ENCODE data around the gene NCAPG2. TPM values are rescaled to one million over a fixed set of nuclear protein-coding genes. Genes with fewer than 3 reads are reported as not detected.
"Not testable (repeated sequence)": the region's sequence is repeated elsewhere in the genome, so short reads cannot be mapped to it uniquely, and the experiment has no call there.

The NCAPG2 gene
- total RNA-seq, 2 experiments from 2014 or later = 145 to 149 TPM

- no peak for DNase-seq
- Mint-ChIP-seq H3K36me3 (peaks cover 47% of the 10 kb centered on the region), H3K4me3 (no peak overlapping the region), H3K9me3 (no peaks in the 10 kb centered on the region), H3K27ac (no peak overlapping the region), H3K27me3 (no peaks in the 10 kb centered on the region), H3K4me1 (ENCODE audit: low read depth) (peaks cover 2% of the 10 kb centered on the region)
- ChIA-PET CTCF (no interaction called here), POLR2A (no interaction called here)
- intact Hi-C loops (cut with micrococcal nuclease) = no loop called here
These were observed 22.1 kb downstream of the NCAPG2 start for GRCh38 chr7:158682456-158682855.

GRCh38 chr7:158680754-158681153 is 23.9 kb downstream of the NCAPG2 start:
- intact Hi-C loops (cut with micrococcal nuclease) = no loop called here
- peaks cover 8% of the 10 kb centered on the region for H3K4me1 Mint-ChIP-seq (ENCODE audit: low read depth)
- peaks cover 53% of the 10 kb centered on the region for H3K36me3 Mint-ChIP-seq
- H3K27me3 Mint-ChIP-seq = no peaks in the 10 kb centered on the region
- H3K27ac Mint-ChIP-seq = no peak overlapping the region
- H3K4me3 Mint-ChIP-seq = no peak overlapping the region
- ChIA-PET POLR2A (no interaction called here), CTCF (interaction anchor here (0.6 kb wide), 1 partner anchor 32 kb away, joined by 3 read pairs; no protein-coding TSS in a partner anchor)
- no peaks in the 10 kb centered on the region for H3K9me3 Mint-ChIP-seq
- no peak for DNase-seq

GRCh38 chr7:158676906-158677305 is 27.7 kb downstream of the NCAPG2 start:
- peak; percentile 19 for DNase-seq
- CTCF ChIA-PET = no interaction called here
- Mint-ChIP-seq H3K4me1 (ENCODE audit: low read depth) (peaks cover 8% of the 10 kb centered on the region), H3K9me3 (no peaks in the 10 kb centered on the region), H3K36me3 (peaks cover 63% of the 10 kb centered on the region), H3K27me3 (no peaks in the 10 kb centered on the region), H3K27ac (no peak overlapping the region), H3K4me3 (no peak overlapping the region)
- intact Hi-C loops (cut with micrococcal nuclease) = no loop called here
- POLR2A ChIA-PET = no interaction called here

GRCh38 chr7:158676171-158676840 is 28.3 kb downstream of the NCAPG2 start:
- peaks cover 8% of the 10 kb centered on the region for H3K4me1 Mint-ChIP-seq (ENCODE audit: low read depth)
- no peaks in the 10 kb centered on the region for H3K27me3 Mint-ChIP-seq
- CTCF ChIA-PET = no interaction called here
- POLR2A ChIA-PET = no interaction called here
- H3K4me3 Mint-ChIP-seq = no peak overlapping the region
- H3K9me3 Mint-ChIP-seq = no peaks in the 10 kb centered on the region
- H3K27ac Mint-ChIP-seq = no peak overlapping the region
- intact Hi-C loops (cut with micrococcal nuclease) = no loop called here
- DNase-seq = no peak
- H3K36me3 Mint-ChIP-seq = peaks cover 68% of the 10 kb centered on the region

- no peak for DNase-seq
- H3K36me3 Mint-ChIP-seq = peaks cover 65% of the 10 kb centered on the region
- no peaks in the 10 kb centered on the region for H3K27me3 Mint-ChIP-seq
- peaks cover 6% of the 10 kb centered on the region for H3K4me1 Mint-ChIP-seq (ENCODE audit: low read depth)
- ChIA-PET POLR2A (no interaction called here), CTCF (interaction anchor here (0.9 kb wide), 1 partner anchor 16 kb away, joined by 3 read pairs; no protein-coding TSS in a partner anchor)
- intact Hi-C loops (cut with micrococcal nuclease) = no loop called here
- H3K4me3 Mint-ChIP-seq = no peak overlapping the region
- H3K27ac Mint-ChIP-seq = no peak overlapping the region
- H3K9me3 Mint-ChIP-seq = no peaks in the 10 kb centered on the region
These were observed 31.6 kb downstream of the NCAPG2 start for GRCh38 chr7:158672975-158673374.

GRCh38 chr7:158668086-158668485 is 36.5 kb downstream of the NCAPG2 start:
- H3K36me3 Mint-ChIP-seq = peaks cover 48% of the 10 kb centered on the region
- DNase-seq; CTCF ChIA-PET; POLR2A ChIA-PET; intact Hi-C loops (cut with micrococcal nuclease); H3K27me3 Mint-ChIP-seq; H3K4me3 Mint-ChIP-seq; H3K27ac Mint-ChIP-seq; H3K9me3 Mint-ChIP-seq: not testable (repeated sequence)
- H3K4me1 Mint-ChIP-seq (ENCODE audit: low read depth) = peaks cover 15% of the 10 kb centered on the region

GRCh38 chr7:158666966-158667678 is 37.5 kb downstream of the NCAPG2 start:
- peaks cover 21% of the 10 kb centered on the region for H3K4me1 Mint-ChIP-seq (ENCODE audit: low read depth)
- intact Hi-C loops (cut with micrococcal nuclease); H3K27ac Mint-ChIP-seq; H3K9me3 Mint-ChIP-seq; CTCF ChIA-PET; DNase-seq; H3K27me3 Mint-ChIP-seq; H3K4me3 Mint-ChIP-seq: not testable (repeated sequence)
- POLR2A ChIA-PET = interaction anchor here (1.2 kb wide), 1 partner anchor 31 kb away, joined by 3 read pairs; no protein-coding TSS in a partner anchor
- H3K36me3 Mint-ChIP-seq = peaks cover 51% of the 10 kb centered on the region

- Mint-ChIP-seq H3K27ac (no peak overlapping the region), H3K36me3 (peaks cover 53% of the 10 kb centered on the region), H3K9me3 (no peaks in the 10 kb centered on the region), H3K27me3 (no peaks in the 10 kb centered on the region), H3K4me3 (no peak overlapping the region), H3K4me1 (ENCODE audit: low read depth) (peaks cover 21% of the 10 kb centered on the region)
- ChIA-PET POLR2A (interaction anchor here (1.2 kb wide), 1 partner anchor 32 kb away, joined by 3 read pairs; no protein-coding TSS in a partner anchor), CTCF (no interaction called here)
- intact Hi-C loops (cut with micrococcal nuclease) = no loop called here
- DNase-seq = no peak
These were observed 38.2 kb downstream of the NCAPG2 start for GRCh38 chr7:158666401-158666800.

- ChIA-PET POLR2A (no interaction called here), CTCF (interaction anchor here (1.0 to 1.4 kb wide), 2 partner anchors 17 to 313 kb away, joined by 3 to 5 read pairs; no protein-coding TSS in a partner anchor)
- H3K4me1 Mint-ChIP-seq (ENCODE audit: low read depth) = peaks cover 21% of the 10 kb centered on the region
- H3K36me3 Mint-ChIP-seq = peaks cover 47% of the 10 kb centered on the region
- H3K4me3 Mint-ChIP-seq = no peak overlapping the region
- H3K9me3 Mint-ChIP-seq = no peaks in the 10 kb centered on the region
- peak; percentile 33 for DNase-seq
- no peak overlapping the region for H3K27ac Mint-ChIP-seq
- H3K27me3 Mint-ChIP-seq = no peaks in the 10 kb centered on the region
- intact Hi-C loops (cut with micrococcal nuclease) = no loop called here
These were observed 40.2 kb downstream of the NCAPG2 start for GRCh38 chr7:158664406-158664805.

- Mint-ChIP-seq H3K27ac (peak overlapping the region; percentile 69), H3K9me3 (no peaks in the 10 kb centered on the region), H3K36me3 (peaks cover 41% of the 10 kb centered on the region), H3K27me3 (no peaks in the 10 kb centered on the region), H3K4me3 (no peak overlapping the region), H3K4me1 (ENCODE audit: low read depth) (peaks cover 21% of the 10 kb centered on the region)
- no peak for DNase-seq
- CTCF ChIA-PET = interaction anchor here (1.4 kb wide), 1 partner anchor 314 kb away, joined by 5 read pairs; no protein-coding TSS in a partner anchor
- intact Hi-C loops (cut with micrococcal nuclease) = no loop called here
- POLR2A ChIA-PET = no interaction called here
These were observed 41.2 kb downstream of the NCAPG2 start for GRCh38 chr7:158663428-158663741.

- no peak overlapping the region for H3K4me3 Mint-ChIP-seq
- DNase-seq = peak; percentile 22
- H3K27ac Mint-ChIP-seq = peak overlapping the region; percentile 69
- ChIA-PET CTCF (no interaction called here), POLR2A (no interaction called here)
- H3K36me3 Mint-ChIP-seq = peaks cover 45% of the 10 kb centered on the region
- H3K9me3 Mint-ChIP-seq = no peaks in the 10 kb centered on the region
- H3K4me1 Mint-ChIP-seq (ENCODE audit: low read depth) = peaks cover 24% of the 10 kb centered on the region
- intact Hi-C loops (cut with micrococcal nuclease) = no loop called here
- no peaks in the 10 kb centered on the region for H3K27me3 Mint-ChIP-seq
These were observed 41.8 kb downstream of the NCAPG2 start for GRCh38 chr7:158662610-158663427.

- Mint-ChIP-seq H3K36me3 (peaks cover 54% of the 10 kb centered on the region), H3K27me3 (no peaks in the 10 kb centered on the region), H3K4me1 (ENCODE audit: low read depth) (peaks cover 36% of the 10 kb centered on the region), H3K4me3 (no peak overlapping the region), H3K9me3 (no peaks in the 10 kb centered on the region), H3K27ac (no peak overlapping the region)
- no peak for DNase-seq
- ChIA-PET CTCF (no interaction called here), POLR2A (no interaction called here)
- intact Hi-C loops (cut with micrococcal nuclease) = loop anchor here (5.0 kb wide), 1 partner anchor 199 kb away; the partner anchor contains the start of gene DYNC2I1
These were observed 46.1 kb downstream of the NCAPG2 start for GRCh38 chr7:158658475-158658874.

Data from activated CD4-positive, alpha-beta memory T cell treated with anti-CD3 and anti-CD28 coated beads for 36 hours (primary cell).